ENCODE data around the gene IRAK2. TPM values are rescaled to one million over a fixed set of nuclear protein-coding genes. Genes with fewer than 3 reads are reported as not detected.

IRAK2 gene
- total RNA-seq, 4 donors from 2014 or later = 4.4 to 23.3 (median 9.6) TPM

DNA sequence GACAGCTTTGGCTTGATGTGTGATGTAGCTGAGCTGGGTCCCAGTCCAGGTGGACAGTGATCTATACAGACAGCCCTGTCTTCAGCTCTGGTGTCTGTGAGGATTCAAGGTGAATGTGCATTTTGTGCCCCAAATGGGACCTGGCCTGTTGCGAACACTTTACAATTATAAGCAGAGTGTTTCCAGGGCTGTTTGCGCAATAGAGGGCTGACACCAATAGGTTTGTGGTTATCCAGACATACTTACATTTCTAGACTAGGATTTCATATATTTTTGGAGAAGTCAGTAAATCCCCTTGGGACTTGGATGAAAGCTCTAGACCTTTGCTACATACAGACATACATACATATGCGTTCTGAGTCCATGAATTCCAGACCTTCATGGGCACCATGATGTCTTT is 79.3 kb downstream of the IRAK2 start:
- H3K9me3 ChIP-seq = peaks cover 0 to 17% (median 14%) of the 10 kb centered on the region in 3 donors
- H3K36me3 ChIP-seq = peaks cover 0 to 42% (median 0%) of the 10 kb centered on the region in 3 donors
- TF ChIP-seq, protein P1, sequence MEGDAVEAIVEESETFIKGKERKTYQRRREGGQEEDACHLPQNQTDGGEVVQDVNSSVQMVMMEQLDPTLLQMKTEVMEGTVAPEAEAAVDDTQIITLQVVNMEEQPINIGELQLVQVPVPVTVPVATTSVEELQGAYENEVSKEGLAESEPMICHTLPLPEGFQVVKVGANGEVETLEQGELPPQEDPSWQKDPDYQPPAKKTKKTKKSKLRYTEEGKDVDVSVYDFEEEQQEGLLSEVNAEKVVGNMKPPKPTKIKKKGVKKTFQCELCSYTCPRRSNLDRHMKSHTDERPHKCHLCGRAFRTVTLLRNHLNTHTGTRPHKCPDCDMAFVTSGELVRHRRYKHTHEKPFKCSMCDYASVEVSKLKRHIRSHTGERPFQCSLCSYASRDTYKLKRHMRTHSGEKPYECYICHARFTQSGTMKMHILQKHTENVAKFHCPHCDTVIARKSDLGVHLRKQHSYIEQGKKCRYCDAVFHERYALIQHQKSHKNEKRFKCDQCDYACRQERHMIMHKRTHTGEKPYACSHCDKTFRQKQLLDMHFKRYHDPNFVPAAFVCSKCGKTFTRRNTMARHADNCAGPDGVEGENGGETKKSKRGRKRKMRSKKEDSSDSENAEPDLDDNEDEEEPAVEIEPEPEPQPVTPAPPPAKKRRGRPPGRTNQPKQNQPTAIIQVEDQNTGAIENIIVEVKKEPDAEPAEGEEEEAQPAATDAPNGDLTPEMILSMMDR (IDR thresholded peaks at IDR 0.05) = no peak
- no peak for TF ChIP-seq POLR2A (IDR thresholded peaks at IDR 0.05)
- 65 to 81% methylated on average over 3 of the region's 3 CpGs for WGBS, 2 donors
- intact Hi-C loops (cut with DNase I) = no loop called here
- peaks cover 1 to 18% (median 3%) of the 10 kb centered on the region in 3 donors for H3K4me1 ChIP-seq
- no peak overlapping the region for H3K27ac ChIP-seq
- no peak overlapping the region for H3K4me3 ChIP-seq
- H3K27me3 ChIP-seq = no peaks in the 10 kb centered on the region
- DNase-seq = no peak

DNA sequence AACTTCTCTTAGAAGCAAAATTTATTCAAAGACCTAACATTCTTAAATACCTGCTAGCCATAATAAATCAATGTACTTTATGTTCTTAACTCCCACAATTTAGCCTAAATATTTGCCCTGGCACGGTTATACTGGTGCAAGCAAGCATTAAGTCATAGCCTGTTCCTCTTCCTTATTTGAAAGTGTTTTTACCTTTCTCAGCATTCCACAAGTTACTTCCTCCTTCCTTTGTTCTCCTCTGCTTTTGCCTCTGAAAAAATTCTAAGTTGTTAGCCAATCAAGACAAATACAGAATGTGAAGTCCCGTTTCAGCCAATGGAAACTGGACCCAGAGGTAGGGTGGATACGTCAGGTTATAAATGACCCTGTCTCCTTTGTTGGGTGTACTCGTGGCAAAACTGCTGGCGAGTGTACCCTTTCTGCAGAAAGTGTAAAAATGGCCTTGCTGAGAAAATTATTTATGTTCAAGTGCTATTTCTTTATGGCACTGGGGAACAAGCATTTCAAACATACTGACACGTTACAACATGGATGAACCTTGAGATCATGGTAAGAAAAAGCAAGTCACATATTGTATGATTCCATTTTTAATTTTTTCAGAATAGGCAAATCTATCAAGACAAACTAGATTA is 80.5 kb downstream of the IRAK2 start:
- H3K4me1 ChIP-seq = peaks cover 8 to 29% (median 11%) of the 10 kb centered on the region in 3 donors
- no peak overlapping the region for H3K27ac ChIP-seq
- H3K27me3 ChIP-seq = no peaks in the 10 kb centered on the region
- WGBS, 2 donors = 87 to 90% methylated on average over 5 to 6 of the region's 6 CpGs
- H3K36me3 ChIP-seq = peaks cover 0 to 34% (median 0%) of the 10 kb centered on the region in 3 donors
- intact Hi-C loops (cut with DNase I) = no loop called here
- H3K9me3 ChIP-seq = peaks cover 0 to 17% (median 14%) of the 10 kb centered on the region in 3 donors
- no peak for DNase-seq
- TF ChIP-seq, protein P1 (IDR thresholded peaks at IDR 0.05) = no peak
- TF ChIP-seq POLR2A (IDR thresholded peaks at IDR 0.05) = no peak
- no peak overlapping the region for H3K4me3 ChIP-seq

DNA sequence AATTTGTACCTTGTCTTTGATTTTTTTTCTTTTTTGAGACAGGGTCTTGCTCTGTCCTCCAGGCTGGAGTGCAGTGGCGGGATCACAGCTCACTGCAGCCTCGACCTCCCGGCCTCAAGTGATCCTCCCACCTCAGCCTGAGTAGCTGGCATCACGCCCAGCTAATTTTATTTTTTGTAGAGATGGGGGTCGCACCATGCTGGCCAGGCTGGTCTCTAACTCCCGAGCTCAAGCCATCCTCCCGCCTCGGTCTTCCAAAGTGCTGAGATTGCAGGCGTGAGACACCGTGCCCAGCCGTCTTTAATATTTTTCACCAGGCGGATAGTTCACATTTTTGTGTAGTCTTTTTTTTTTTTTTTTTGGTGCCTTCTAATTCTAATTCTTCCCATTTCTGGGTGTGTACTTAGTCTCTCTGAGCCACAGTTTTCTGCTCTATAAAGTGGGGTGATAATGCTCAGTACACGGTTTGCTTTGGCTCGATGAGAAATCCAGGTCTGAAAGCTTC is 83.0 kb downstream of the IRAK2 start:
- DNase-seq = no peak
- WGBS, 2 donors = 49 to 64% methylated on average over 9 to 14 of the region's 14 CpGs
- intact Hi-C loops (cut with DNase I) = no loop called here
- peak overlapping the region; percentile 84 to 94 (median 92) for H3K27ac ChIP-seq
- TF ChIP-seq POLR2A (IDR thresholded peaks at IDR 0.05) = no peak
- TF ChIP-seq, protein P1 (IDR thresholded peaks at IDR 0.05) = no peak
- peak overlapping the region; percentile 79 to 94 (median 89) for H3K4me3 ChIP-seq
- H3K27me3 ChIP-seq = no peaks in the 10 kb centered on the region
- H3K4me1 ChIP-seq = peaks cover 11 to 53% (median 20%) of the 10 kb centered on the region in 3 donors
- H3K9me3 ChIP-seq = peaks cover 0 to 17% (median 14%) of the 10 kb centered on the region in 3 donors
- peaks cover 0 to 40% (median under 1%) of the 10 kb centered on the region in 3 donors for H3K36me3 ChIP-seq

DNA sequence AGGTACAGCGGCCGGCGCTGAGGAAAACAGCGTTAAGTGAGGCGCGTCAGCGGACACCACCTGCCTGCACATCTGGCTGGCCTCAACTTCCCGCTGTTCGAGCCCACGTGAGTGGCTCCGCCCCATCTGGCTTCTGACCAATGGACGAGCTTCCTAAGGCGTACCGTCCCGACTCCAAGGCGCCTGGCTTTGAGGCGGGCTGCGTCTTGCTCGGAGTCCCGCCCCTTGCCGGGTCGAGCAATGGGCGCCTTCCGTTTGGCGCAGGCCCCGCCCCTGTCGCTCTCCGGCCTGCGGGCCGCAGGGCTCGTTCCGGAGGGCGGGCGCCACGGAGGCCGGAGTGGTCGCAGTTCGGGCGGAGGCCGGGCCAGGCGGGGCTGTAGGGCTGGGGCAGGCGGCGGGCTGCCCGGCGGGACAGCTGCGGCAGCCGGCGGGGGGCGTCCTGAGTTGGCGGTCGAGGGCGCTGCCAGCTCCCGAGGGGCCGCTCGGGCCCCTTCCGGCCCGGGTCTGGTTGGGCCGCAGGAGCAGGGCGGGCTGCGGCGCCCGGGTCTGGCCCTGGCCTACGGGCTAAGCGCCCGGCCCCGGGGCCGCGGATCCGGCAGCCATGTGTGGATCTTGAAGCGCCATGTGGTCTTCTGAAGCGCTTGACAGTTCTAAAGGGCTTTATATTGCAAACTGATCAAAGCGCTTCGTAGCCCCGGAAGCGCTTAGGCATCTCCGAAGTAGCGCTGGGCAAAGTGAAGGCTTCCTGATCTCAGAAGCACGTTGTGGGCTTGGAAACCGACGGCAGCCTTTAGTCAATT is 83.7 kb downstream of the IRAK2 start, which contains the start of gene TATDN2:
TSS of gene TATDN2 (plus strand) at position 276 of the 800 bp plus-strand sequence. CDS start 742 bp downstream, outside the sequence.
- TF ChIP-seq POLR2A (IDR thresholded peaks at IDR 0.05) = peak in 3 of 4 donors; percentile 70 to 94 (median 91)
- TF ChIP-seq, protein P1 (IDR thresholded peaks at IDR 0.05) = peak in 1 of 6 experiments; percentile 8
- intact Hi-C loops (cut with DNase I) = no loop called here
- peak; percentile 78 for DNase-seq
- Histone ChIP-seq H3K9me3 (peaks cover 0 to 17% (median 14%) of the 10 kb centered on the region in 3 donors), H3K27me3 (no peaks in the 10 kb centered on the region), H3K36me3 (peaks cover 0 to 40% (median 7%) of the 10 kb centered on the region in 3 donors), H3K27ac (peak within 1 kb of the TSS; percentile 84 to 94 (median 92)), H3K4me1 (peaks cover 11 to 54% (median 20%) of the 10 kb centered on the region in 3 donors), H3K4me3 (peak within 1 kb of the TSS; percentile 79 to 94 (median 89))
- WGBS, 2 donors = 0% methylated on average over 4 to 11 of the region's 80 CpGs
